HepG2 (cell line): ENCODE results near the gene SLC7A6OS. TPM values are rescaled to one million over a fixed set of nuclear protein-coding genes. Genes with fewer than 3 reads are reported as not detected.

Experiments
- IRX3 ChIP-seq: sonication (generic); formaldehyde crosslinking; IDR thresholded peaks from 2 replicates; pipeline ENCODE4 v1.8.1; 2023; ENCODE audit warnings: mild to moderate bottlenecking, low read depth, missing genetic modification reagents, borderline replicate concordance
- NR2F2 ChIP-seq: IDR thresholded peaks from 2 replicates; pipeline ENCODE4 v1.6.1; 2012; ENCODE audit warnings: low read depth, inconsistent platforms, borderline replicate concordance
- SP1 ChIP-seq, 2 experiments: fragments of 450-650 bp in 1 of 2; sonication (generic) in 1 of 2; formaldehyde crosslinking in 1 of 2; IDR thresholded peaks; 2 replicates each; pipeline versions ENCODE4 v1.4.0 to v1.6.1; 2016 to 2020; ENCODE audit warnings: missing genetic modification reagents in 1 of 2
- ZBTB20 ChIP-seq: sonication (generic); formaldehyde crosslinking; IDR thresholded peaks from 2 replicates; pipeline ENCODE4 v1.8.1; 2023; ENCODE audit warnings: missing genetic modification reagents, low read depth, mild to moderate bottlenecking, borderline replicate concordance
- ZBTB3 ChIP-seq: sonication (generic); formaldehyde crosslinking; IDR thresholded peaks from 2 replicates; pipeline ENCODE4 v1.4.0; 2020; ENCODE audit warnings: low read depth, mild to moderate bottlenecking, moderate library complexity, missing genetic modification reagents, borderline replicate concordance
- ZNF256 ChIP-seq: sonication (generic); formaldehyde crosslinking; conservative IDR thresholded peaks from 2 replicates; pipeline ENCODE4 v1.4.0; 2020; ENCODE audit warnings: missing genetic modification reagents
- ZNF530 ChIP-seq: sonication (generic); formaldehyde crosslinking; IDR thresholded peaks from 2 replicates; pipeline ENCODE4 v1.5.0; 2020; ENCODE audit warnings: low read depth, mild to moderate bottlenecking, missing genetic modification reagents
- polyA plus RNA-seq, 8 experiments: library from polyadenylated mRNA; depleted of rRNA in 3 of 8; stranded (reverse) in 7 of 8; unstranded in 1 of 8; fragments of >200 nt; fragmentation: Illumina TruSeq in 4 of 8; extraction: Trizol in 4 of 8; gene quantifications; 2 replicates each; pipeline versions ENCODE4 v1.2.1 to v1.2.3, GENCODE V29; 2011 to 2016; ENCODE audit warnings: low read depth in 4 of 8, missing spikeins in 1 of 8, mixed read lengths in 1 of 8; ENCODE audit not compliant: insufficient read depth in 1 of 8
- total RNA-seq, 5 experiments: library from RNA; depleted of rRNA; stranded (reverse); fragments of >200 nt; fragmentation: Illumina TruSeq; extraction: Trizol; gene quantifications; 2 replicates each; pipeline ENCODE4 v1.2.3, GENCODE V29; 2016; ENCODE audit warnings: low read depth in 1 of 5
- TF ChIP-seq, protein P1 (sequence below), 2 experiments: fragments of 450-650 bp in 1 of 2; sonication (generic) in 1 of 2; formaldehyde crosslinking in 1 of 2; IDR thresholded peaks; 2 replicates each; pipeline versions ENCODE4 v1.6.1 to v1.8.0; 2016 to 2022; ENCODE audit warnings: antibody characterized with exemption in 1 of 2, mild to moderate bottlenecking in 1 of 2, missing genetic modification reagents in 1 of 2
- TF ChIP-seq, protein P2 (sequence below): IDR thresholded peaks from 2 replicates; pipeline ENCODE4 v1.6.1; 2016; ENCODE audit warnings: mild to moderate bottlenecking, missing biosample characterization, missing genetic modification reagents
- TF ChIP-seq, protein P3 (sequence below): sonication (generic); formaldehyde crosslinking; IDR thresholded peaks from 2 replicates; pipeline ENCODE4; 2020; ENCODE audit warnings: missing genetic modification reagents, mild to moderate bottlenecking, borderline replicate concordance
- TF ChIP-seq, protein P4 (sequence below): sonication (generic); formaldehyde crosslinking; IDR thresholded peaks from 2 replicates; pipeline ENCODE4 v1.4.0; 2020; ENCODE audit warnings: missing genetic modification reagents, borderline replicate concordance
- TF ChIP-seq, protein P5 (sequence below): sonication (generic); formaldehyde crosslinking; IDR thresholded peaks from 2 replicates; pipeline ENCODE4 v1.8.1; 2023; ENCODE audit warnings: mild to moderate bottlenecking, missing genetic modification reagents, borderline replicate concordance

The SLC7A6OS gene
- total and polyA plus RNA-seq, 2 of the 13 experiments (the other 11 are each of a cell fraction or from before 2014, with no cell fraction given), result 11.2 to 21.5 TPM

DNA sequence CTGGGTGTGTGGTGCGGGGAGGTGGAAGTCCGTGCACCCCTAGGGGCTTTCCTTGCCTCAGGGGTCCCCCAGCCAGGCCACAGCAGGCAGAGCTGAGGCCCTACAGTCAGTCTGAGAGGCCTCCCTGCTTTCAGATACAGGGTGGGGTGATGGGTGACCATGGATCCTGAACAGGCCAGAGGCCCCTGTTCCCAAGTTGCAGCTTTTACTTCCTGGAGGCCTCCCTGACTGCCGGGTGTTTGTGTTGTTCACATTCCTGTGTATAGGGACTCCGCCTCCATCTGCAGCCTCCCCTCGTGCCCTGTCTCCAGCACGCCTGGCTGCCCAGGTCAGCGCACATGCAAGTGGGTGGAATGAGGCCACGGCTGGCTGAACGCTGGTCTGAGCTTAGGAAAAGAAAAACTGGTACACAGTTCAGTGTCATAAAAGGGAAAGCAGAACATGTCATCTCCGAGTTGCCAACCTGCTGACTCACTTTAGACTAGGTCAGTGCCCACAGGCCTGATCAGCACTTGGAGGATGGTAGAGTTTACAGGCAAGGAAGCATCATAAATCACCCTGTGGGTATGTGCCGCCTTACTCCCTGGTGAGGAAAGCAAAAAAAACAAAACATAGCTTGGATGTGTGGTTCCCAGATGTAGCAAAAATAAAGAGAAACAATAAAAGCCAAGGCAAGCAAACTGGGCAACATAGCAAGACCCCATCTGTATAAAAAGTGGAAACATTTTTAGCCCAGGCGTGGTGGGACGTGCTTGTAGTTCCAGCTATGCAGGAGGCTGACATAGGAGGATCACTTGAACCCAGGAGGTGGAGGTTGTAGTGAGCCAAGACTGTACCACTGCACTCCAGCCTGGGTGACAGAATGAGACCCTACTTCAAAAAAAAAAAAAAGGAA is 52.6 kb downstream of the SLC7A6OS start (continued):
- TF ChIP-seq, protein P1, sequence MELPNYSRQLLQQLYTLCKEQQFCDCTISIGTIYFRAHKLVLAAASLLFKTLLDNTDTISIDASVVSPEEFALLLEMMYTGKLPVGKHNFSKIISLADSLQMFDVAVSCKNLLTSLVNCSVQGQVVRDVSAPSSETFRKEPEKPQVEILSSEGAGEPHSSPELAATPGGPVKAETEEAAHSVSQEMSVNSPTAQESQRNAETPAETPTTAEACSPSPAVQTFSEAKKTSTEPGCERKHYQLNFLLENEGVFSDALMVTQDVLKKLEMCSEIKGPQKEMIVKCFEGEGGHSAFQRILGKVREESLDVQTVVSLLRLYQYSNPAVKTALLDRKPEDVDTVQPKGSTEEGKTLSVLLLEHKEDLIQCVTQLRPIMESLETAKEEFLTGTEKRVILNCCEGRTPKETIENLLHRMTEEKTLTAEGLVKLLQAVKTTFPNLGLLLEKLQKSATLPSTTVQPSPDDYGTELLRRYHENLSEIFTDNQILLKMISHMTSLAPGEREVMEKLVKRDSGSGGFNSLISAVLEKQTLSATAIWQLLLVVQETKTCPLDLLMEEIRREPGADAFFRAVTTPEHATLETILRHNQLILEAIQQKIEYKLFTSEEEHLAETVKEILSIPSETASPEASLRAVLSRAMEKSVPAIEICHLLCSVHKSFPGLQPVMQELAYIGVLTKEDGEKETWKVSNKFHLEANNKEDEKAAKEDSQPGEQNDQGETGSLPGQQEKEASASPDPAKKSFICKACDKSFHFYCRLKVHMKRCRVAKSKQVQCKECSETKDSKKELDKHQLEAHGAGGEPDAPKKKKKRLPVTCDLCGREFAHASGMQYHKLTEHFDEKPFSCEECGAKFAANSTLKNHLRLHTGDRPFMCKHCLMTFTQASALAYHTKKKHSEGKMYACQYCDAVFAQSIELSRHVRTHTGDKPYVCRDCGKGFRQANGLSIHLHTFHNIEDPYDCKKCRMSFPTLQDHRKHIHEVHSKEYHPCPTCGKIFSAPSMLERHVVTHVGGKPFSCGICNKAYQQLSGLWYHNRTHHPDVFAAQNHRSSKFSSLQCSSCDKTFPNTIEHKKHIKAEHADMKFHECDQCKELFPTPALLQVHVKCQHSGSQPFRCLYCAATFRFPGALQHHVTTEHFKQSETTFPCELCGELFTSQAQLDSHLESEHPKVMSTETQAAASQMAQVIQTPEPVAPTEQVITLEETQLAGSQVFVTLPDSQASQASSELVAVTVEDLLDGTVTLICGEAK (IDR thresholded peaks at IDR 0.05), result no peak
- TF ChIP-seq, protein P1 (CRISPR knock-in tag; IDR thresholded peaks at IDR 0.05), result peak; percentile 80
- TF ChIP-seq, protein P2, sequence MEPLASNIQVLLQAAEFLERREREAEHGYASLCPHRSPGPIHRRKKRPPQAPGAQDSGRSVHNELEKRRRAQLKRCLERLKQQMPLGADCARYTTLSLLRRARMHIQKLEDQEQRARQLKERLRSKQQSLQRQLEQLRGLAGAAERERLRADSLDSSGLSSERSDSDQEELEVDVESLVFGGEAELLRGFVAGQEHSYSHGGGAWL (CRISPR knock-in tag), result no peak; the same call in 1 of the 2 replicates
- TF ChIP-seq IRX3 (CRISPR knock-in tag) (no peak), SP1 (IDR thresholded peaks at IDR 0.05) (no peak), SP1 (CRISPR knock-in tag; IDR thresholded peaks at IDR 0.05) (peak; percentile 56), ZNF530 (CRISPR knock-in tag) (no peak), ZBTB20 (CRISPR knock-in tag) (peak; percentile 92; the same call in 1 of the 2 replicates), ZNF256 (CRISPR knock-in tag) (no peak), NR2F2 (no peak), ZBTB3 (CRISPR knock-in tag) (0 out of 2 replicates have a peak, but pooled peaks have one; percentile 48)
- TF ChIP-seq, protein P3, sequence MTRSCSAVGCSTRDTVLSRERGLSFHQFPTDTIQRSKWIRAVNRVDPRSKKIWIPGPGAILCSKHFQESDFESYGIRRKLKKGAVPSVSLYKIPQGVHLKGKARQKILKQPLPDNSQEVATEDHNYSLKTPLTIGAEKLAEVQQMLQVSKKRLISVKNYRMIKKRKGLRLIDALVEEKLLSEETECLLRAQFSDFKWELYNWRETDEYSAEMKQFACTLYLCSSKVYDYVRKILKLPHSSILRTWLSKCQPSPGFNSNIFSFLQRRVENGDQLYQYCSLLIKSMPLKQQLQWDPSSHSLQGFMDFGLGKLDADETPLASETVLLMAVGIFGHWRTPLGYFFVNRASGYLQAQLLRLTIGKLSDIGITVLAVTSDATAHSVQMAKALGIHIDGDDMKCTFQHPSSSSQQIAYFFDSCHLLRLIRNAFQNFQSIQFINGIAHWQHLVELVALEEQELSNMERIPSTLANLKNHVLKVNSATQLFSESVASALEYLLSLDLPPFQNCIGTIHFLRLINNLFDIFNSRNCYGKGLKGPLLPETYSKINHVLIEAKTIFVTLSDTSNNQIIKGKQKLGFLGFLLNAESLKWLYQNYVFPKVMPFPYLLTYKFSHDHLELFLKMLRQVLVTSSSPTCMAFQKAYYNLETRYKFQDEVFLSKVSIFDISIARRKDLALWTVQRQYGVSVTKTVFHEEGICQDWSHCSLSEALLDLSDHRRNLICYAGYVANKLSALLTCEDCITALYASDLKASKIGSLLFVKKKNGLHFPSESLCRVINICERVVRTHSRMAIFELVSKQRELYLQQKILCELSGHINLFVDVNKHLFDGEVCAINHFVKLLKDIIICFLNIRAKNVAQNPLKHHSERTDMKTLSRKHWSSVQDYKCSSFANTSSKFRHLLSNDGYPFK (CRISPR knock-in tag), result peak; percentile 77
- TF ChIP-seq, protein P4, sequence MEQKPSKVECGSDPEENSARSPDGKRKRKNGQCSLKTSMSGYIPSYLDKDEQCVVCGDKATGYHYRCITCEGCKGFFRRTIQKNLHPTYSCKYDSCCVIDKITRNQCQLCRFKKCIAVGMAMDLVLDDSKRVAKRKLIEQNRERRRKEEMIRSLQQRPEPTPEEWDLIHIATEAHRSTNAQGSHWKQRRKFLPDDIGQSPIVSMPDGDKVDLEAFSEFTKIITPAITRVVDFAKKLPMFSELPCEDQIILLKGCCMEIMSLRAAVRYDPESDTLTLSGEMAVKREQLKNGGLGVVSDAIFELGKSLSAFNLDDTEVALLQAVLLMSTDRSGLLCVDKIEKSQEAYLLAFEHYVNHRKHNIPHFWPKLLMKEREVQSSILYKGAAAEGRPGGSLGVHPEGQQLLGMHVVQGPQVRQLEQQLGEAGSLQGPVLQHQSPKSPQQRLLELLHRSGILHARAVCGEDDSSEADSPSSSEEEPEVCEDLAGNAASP, result peak; percentile 89; the same call in 1 of the 2 replicates
- TF ChIP-seq, protein P5, sequence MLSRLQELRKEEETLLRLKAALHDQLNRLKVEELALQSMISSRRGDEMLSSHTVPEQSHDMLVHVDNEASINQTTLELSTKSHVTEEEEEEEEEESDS, result 0 out of 2 replicates have a peak, but pooled peaks have one; percentile 60
